ENCODE results near the gene OR51I2.

GRCh38 chr11:5449432-5449831, 309 bp downstream of the OR51I2 start:
- TF ChIP-seq, protein P1, sequence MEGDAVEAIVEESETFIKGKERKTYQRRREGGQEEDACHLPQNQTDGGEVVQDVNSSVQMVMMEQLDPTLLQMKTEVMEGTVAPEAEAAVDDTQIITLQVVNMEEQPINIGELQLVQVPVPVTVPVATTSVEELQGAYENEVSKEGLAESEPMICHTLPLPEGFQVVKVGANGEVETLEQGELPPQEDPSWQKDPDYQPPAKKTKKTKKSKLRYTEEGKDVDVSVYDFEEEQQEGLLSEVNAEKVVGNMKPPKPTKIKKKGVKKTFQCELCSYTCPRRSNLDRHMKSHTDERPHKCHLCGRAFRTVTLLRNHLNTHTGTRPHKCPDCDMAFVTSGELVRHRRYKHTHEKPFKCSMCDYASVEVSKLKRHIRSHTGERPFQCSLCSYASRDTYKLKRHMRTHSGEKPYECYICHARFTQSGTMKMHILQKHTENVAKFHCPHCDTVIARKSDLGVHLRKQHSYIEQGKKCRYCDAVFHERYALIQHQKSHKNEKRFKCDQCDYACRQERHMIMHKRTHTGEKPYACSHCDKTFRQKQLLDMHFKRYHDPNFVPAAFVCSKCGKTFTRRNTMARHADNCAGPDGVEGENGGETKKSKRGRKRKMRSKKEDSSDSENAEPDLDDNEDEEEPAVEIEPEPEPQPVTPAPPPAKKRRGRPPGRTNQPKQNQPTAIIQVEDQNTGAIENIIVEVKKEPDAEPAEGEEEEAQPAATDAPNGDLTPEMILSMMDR (IDR thresholded peaks at IDR 0.05; ENCODE audit: low read depth, low read length, poor library complexity, severe bottlenecking) = no peak
- TF ChIP-seq EZH2phosphoT487 (IDR thresholded peaks at IDR 0.05; ENCODE audit: borderline replicate concordance, low read length) = no peak

All from DOHH2 (cell line).